HG03565 (cell line): ENCODE results near the gene ZNF862.

Experiments
- ATAC-seq: cut with Tn5 transposase; IDR thresholded peaks from one replicate; pipeline ENCODE4 v1.9.1; 2021; ENCODE audit warnings: mild to moderate bottlenecking, moderate library complexity; ENCODE audit not compliant: unreplicated experiment

The ZNF862 gene

GRCh38 chr7:149844445-149844844 lies 6.3 kb downstream of the ZNF862 start:
- no peak for ATAC-seq

GRCh38 chr7:149845257-149845980 lies 7.2 kb downstream of the ZNF862 start:
- ATAC-seq = no peak

DNA sequence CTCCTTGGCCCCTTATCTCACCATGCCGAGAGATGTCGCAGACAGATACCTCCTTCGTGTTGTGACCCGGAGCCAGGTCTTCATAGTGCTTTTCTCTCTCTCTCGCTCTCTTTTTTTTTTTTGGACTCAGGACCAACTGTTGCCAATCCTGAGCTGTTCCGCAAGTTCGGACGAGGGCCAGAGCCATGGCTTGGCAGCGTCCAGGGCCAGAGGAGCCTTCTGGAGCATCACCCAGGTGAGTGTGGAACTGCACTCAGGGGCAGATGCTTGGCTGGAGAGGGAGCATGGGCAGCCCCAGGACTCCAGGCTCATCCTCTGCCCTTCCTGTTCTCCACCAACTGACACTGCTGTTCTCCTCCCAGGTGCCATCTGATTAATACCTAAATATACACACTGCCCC lies 7.8 kb downstream of the ZNF862 start:
- no peak for ATAC-seq

DNA sequence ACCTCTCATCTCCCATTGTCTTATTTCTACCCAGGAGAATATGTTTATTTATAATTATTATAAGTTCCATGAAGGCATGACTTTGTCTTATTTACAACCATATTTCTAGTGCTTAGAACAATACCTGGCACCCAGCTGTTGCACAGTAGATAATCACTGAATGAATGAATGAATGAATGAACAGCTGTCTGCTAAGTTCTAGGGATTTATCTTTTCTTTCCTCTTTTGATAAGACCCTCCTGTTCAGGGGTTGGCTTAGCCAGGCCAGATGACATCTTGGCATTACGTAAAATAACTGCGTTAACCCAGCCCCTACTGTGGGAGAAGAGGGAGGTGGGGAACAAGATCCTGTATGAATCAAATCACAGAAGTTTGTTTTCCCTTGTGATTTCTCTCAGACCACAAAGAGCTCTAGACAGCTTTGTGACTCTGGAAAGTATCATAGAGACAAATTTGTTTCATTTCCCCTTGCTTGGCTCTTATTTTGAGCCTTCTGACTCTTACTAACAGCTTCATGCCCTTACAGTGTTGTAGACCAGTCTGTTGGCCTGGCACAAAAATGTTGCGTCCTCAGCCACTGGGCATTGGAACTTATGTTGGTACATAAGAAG lies 8.4 kb downstream of the ZNF862 start:
- peak; percentile 79 for ATAC-seq

GRCh38 chr7:149849174-149849573 lies 11.0 kb downstream of the ZNF862 start:
- no peak for ATAC-seq

DNA sequence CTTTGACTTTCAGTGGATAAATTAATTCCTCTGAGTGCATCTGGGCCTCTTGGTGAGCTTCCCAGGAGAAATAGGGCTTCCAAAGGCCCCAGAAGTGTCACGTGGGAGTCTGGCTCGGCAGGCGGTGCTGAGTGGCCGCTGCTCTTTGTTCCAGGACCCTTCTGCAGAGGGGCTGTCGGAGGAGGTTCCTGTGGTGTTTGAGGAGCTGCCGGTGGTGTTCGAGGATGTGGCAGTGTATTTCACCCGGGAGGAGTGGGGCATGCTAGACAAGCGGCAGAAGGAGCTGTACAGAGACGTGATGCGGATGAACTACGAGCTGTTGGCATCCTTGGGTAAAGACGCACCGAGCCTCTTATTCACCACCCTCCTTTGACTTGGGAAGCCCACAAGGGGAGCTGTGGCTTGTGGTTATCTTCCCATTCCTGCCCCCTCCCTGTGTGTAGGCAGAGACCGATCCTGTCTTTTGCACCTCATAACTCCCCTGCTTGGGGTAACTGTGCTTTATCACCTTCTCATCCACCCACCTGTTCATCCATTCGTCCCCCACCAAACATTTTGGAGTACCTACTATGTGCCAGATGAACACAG lies 11.9 kb downstream of the ZNF862 start:
- no peak for ATAC-seq

- ATAC-seq = no peak
Observed at GRCh38 chr7:149850716-149851115, 12.5 kb downstream of the ZNF862 start.

DNA sequence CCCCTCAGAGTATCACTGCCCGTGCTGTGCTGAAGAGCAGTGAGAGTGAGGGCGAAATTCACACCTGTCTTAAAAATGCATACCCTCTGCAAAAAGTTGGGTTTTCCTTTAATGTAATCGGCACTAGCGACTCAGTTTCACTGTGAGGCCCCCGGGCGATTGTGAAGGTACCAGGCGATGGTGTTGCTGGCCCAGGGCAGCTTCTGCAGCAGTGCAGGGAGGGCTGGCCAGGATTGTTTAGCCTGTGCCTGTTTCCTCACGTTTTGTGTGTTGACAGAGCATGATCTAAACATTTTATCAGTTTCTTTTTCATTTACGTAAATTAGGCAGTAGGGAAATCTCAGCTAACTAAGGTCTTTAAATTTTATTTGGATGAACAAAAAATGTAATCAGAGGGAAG lies 13.3 kb downstream of the ZNF862 start:
- ATAC-seq = no peak

GRCh38 chr7:149853157-149853556 lies 15.0 kb downstream of the ZNF862 start:
- no peak for ATAC-seq

DNA sequence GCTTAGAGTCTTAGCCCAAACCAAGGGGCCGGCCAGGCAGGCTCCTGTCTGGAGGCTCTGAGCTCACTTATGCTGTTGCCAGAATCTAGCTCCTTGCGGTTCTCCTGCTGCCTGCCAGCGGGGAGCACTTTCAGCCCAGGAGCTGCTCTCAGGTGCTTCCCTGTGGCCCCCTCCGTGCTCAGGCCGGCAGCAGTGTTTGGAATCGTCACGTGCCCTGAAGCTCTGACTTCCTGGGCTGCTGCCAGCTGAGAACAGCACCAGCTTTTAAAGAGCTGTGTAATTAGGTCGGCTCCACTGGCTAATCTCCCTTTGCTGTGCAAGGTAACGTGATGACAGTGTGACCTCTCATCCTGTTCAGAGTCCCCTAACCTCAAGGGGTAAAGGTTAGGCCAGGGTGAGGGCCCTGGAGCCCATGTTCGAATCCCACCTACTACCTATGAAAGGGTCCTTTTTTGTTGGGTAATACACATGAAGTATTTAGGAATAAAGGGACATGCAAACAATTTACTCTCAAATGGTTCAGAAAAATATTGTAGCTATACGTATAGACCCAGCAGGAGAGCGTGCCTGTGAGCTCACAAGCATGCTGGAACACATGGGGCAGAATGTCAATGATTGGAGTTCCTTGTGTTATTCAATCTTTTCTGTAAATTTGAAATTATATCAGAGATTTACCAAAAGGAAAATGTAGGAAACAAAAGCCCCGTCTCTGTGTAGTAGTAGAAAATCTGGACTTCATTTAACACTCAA lies 16.6 kb downstream of the ZNF862 start:
- ATAC-seq = no peak

DNA sequence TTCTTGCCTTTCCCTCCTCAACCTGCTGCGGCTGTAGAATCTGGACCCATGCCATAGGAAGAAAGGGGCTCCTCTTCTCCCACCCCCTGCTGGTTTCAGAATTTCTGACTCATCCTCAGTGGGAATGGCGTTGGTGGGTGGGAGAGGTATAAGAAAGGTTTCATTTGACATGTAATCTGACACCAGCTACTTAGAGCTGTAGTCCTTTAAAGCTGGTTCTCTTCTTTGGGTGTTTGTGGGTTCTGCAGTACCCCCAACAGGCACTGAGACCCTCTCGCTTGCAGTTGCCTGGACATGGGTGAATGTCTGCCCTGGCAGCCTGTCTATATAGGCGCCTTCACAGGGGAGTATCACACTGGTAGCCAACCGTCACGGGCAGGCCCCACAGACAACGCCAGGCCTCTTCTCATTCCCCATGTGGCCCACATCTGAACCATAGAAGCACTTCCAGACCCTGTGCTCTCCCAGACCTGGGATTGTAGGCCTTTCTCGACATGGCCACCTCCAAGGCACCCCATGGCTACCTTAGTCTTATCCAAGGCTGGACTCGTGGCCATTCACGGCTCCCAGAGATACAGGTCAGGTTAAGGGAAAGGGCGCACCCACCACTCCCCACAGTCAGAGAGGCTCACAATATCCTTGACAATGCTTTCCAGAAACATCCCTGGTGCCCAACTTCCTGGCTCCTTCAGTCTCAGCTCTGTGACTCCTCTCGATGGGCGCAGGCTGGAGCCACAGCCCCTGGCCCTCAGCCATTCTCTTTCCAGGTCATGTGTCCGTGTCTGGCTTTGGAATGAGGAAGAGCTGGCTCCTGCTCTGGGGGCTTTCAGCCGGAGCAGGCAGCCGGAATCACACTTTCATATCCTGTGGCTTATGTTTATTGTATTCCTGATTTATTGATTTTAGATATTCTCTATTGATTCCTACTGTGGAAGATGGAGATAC lies 17.5 kb downstream of the ZNF862 start:
- ATAC-seq = no peak

DNA sequence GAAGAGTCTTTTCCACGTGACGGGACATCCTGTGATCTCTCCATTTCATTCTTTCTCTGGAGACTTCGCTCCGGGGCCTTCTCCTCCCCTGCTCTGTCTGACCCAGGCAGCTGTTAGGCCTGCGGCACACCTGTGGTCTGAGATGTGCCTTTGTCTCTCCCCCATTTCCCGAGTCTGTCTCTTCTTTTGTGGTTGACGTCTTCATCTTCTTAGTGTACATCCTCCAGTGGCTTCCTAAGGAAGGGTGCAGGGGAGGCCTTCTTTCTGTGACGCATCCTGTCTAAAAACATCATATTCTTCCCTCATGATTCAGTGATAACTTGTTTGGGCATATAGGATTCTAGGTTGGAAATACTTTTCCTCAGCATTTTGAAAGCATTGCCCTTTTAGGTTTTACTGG lies 18.4 kb downstream of the ZNF862 start:
- ATAC-seq = no peak

DNA sequence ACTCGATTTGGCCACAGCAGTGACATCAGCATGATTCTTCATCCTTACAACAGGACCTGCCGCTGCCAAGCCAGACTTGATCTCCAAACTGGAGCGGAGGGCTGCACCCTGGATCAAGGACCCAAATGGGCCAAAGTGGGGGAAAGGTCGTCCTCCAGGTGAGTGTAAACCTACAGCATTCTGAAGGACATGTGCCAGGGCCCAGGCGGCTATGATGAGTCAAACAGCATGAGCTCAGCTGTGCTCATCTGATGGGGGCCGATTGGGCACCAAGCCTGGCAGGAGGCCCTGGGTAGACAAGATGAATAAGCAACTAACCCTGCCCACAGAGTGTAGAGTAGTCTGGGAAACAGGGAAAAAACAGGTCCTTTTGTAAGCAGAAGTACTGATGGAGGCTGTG lies 21.2 kb downstream of the ZNF862 start:
- no peak for ATAC-seq

DNA sequence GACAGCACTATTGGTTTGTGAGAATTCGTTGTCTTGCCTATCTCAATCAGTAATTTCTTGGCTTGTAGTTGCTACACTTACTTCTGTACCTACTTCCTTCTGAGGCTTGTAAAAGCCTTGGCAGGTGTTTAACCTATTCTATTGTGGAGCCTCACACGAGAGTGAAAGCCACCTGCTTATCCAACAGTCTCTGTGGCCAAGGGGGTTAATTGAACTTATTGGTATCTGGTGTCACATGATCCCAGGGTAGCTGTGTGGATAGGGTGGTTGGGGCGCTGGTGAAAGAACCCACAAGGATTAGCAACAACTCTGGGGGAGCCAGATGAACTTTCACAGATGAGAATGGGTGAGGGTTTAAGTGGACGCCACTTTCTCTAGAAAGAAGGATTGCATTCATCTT lies 21.7 kb downstream of the ZNF862 start:
- ATAC-seq = no peak

- no peak for ATAC-seq
Observed at GRCh38 chr7:149860821-149861727, 22.9 kb downstream of the ZNF862 start.

DNA sequence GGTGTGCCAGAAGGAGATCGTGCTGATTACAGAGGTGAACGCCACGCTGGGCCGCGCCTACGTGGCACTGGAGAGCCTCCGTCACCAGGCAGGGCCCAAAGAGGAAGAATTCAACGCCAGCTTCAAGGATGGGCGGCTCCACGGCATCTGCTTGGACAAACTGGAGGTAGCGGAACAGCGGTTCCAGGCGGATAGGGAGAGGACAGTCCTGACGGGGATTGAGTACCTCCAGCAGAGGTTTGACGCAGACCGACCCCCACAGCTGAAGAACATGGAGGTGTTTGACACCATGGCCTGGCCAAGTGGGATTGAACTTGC lies 23.5 kb downstream of the ZNF862 start:
- no peak for ATAC-seq

DNA sequence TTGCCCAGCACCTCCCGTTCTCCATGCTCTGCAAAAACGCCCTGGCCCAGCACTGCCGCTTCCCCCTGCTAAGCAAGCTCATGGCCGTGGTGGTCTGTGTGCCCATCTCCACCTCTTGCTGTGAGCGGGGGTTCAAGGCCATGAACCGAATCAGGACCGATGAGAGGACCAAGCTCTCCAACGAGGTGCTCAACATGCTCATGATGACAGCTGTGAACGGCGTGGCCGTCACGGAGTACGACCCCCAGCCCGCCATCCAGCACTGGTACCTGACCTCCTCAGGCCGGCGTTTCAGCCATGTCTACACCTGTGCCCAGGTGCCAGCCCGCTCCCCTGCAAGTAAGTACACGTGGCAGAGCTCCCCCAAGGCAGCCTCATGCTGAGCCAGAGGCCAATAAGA lies 24.0 kb downstream of the ZNF862 start:
- no peak for ATAC-seq

DNA sequence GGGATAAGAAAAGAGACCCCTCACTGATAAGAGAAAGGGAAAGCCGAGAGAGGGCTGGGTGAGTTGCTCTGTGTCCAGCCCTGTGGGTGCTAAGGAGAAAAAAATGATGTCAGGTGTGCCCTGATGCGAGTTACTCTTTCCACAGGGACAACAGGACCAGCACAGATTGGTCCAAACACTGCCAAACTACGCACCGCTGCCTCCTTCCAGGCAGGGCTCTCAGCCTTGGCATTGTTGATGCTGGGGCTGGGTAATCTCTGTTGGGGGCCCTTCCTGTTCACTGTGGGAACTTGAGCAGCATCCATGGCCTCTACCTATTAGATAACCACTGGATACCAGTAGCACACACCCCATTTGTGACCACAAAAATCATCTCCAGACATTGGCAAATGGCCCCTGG lies 25.3 kb downstream of the ZNF862 start:
- ATAC-seq = no peak

- ATAC-seq = no peak
Observed at GRCh38 chr7:149864023-149864422, 25.8 kb downstream of the ZNF862 start.

DNA sequence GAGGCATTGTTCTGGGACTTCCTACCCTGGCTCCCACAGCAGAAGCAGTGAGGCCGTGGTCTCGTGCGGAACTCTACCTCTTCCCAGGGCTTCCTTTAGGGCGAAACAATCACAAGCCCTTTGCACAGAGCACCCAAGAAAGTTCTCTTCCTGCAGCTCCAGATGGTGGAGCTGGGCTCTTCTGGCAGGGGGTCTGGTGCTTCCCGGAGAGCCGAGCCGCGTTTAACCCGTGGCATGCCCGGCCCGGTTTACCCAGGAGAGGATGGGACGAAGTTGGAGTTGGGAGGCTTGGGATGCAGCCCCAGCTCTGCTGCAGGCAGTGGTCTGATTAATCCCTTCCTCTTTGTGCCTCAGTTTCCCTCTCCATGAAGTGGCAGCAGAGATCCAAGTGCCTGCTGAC lies 26.6 kb downstream of the ZNF862 start:
- no peak for ATAC-seq
